GM21529 (cell line): ENCODE results near the gene TBC1D3E.
"Not testable (repeated sequence)": the region's sequence is repeated elsewhere in the genome, so short reads cannot be mapped to it uniquely, and the experiment has no call there.

Experiments used
- ATAC-seq: cut with Tn5 transposase; IDR thresholded peaks from one replicate; pipeline ENCODE4 v1.9.1; 2021; ENCODE audit not compliant: unreplicated experiment

TBC1D3E gene

DNA sequence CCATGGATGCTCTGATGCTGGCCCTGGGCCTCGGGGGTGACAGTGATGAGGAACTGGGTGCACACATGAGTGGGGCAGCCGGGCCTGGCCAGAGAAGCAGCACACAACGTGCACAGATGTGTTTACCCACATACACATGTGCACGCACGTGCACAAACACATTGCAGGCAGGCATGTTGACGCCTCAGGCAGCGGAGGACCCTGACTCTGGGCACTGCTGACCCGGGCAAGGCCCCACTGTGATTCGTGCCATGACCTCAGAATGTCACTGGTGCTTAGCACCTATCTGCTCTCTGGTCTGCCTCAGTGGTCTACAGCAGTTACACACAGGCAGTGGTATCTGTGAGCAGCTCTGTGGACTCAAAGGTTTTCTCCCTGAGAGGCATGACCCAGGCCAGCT, at the start of gene TBC1D3E:
Gene TBC1D3E (plus strand): TSS at position 301 of the 400 bp plus-strand sequence. CDS start 1,545 bp downstream, outside the sequence.
- not testable (repeated sequence) for ATAC-seq

DNA sequence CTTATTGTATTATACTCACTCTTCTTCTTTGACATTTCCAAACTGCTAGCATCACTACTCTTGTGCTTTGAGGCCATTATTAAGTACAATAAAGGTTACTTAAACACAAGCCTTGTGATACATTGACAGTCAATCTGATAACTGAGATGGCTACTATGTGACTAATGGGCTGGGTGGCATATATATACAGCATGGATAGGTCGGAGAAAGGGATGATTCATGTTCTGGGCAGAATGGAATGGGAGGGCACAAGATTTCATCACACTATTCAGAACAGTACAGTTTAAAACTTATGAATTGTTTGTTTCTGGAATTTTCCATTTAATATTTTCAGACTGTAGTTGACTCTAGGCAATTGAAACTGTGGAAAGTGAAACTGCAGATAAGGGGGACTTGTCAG, 40.4 kb upstream of the TBC1D3E start:
- ATAC-seq, result not testable (repeated sequence)

DNA sequence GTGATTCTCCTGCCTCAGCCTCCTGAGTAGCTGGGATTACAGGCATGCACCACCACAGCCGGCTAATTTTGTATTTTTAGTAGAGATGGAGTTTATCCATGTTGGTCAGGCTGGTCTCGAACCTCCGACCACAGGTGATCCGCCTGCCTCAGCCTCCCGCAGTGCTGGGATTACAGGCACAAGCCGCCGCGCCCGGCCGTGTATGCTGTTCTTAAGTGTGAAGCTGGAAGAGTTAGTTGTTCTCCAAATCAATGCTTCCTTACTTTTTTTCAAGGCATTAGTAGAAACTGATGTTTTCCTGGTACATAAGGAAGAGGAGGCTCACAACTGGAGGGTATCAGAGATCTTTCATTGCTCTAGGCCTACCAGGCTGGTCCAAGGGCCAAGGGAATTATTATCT, 39.6 kb upstream of the TBC1D3E start:
- ATAC-seq, result not testable (repeated sequence)

DNA sequence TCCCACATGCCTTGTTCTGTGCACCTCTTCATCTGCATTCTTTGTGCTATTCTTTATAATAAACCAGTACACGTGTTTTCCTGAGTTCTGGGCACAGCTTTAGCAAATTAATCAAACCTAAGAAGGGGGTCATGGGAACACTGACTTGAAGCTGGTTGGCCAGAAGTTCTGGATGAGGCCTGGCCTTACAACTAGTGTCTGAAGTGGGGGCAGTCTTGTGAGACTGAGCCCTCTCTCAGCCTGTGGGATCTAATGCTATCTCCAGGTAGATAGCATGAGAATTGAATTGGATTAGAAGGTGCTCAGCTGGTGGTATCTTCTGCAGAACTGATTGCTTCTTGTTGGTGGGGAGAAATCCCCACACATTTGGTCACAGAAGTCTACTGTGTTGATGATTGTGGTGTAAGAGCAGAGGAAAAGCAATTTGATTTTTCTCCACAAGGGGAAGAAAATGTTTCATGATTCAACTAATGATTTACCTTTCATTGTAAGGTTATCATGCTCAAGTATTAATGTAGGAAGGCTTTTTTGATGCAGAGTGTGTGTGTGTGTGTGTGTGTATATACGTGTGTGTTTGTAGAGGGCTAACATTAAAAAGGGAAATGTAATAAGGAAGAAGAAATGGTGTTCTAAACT, 33.6 kb upstream of the TBC1D3E start:
- ATAC-seq, result not testable (repeated sequence)

DNA sequence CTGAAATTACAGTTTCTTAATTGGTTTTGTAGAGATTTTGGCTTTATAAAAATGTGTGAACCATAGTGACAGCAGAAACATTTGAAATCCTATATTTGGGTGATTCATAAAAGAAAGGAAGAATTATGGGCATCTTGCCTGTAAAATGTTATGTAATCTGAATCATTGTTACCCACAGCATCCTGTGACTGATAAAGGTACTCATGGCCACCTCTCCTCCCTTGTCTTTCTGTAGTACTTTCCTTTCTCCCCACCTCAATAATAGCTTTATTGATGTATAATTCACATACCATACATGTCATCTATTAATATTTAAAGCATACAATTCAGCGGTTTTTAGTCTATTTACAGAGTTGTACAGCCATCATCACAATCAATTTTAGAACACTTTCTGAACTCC, 28.5 kb upstream of the TBC1D3E start:
- ATAC-seq, result not testable (repeated sequence)

DNA sequence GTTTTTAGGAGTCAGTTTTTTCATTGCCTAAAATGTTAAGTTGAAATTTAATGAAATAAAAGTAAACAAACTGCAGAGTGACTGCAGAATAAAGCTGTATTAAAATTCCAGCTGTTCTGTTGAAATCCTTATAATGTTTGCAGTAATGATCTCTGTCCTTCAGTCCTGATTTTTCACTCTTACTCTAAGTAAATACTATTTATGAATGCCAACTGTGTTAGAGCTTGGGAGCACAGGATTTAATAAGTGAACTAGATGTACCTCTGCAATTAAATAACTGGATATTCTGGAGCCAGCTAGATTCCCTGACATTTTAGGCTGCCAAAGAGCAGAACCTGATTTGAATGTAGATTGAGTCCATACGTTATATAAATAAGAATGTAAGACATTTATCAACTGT, 7.9 kb upstream of the TBC1D3E start:
- not testable (repeated sequence) for ATAC-seq

DNA sequence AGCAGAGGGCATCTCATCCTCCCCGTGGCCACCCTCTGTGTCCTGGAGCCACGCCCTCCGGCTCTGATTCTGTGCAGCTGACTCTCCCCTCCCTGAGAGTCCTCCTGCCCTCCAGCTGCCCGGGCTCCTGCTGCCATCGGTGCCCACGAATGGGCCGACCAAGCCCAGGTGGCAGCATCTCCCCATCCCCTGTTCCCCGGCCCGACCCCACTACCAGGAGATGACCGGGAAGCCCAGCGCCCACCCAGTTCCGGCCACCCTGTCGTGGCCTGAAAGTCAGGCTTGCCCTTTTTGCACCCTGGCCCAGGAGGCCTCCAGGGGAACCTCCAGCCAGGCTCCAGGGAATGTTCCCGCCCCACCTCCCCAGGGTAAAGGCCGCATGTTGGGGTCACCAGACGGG, 7.1 kb downstream of the TBC1D3E start:
- ATAC-seq, result not testable (repeated sequence)
